GM21526 (cell line): ENCODE results near the gene CAP1.
A peak's percentile ranks its signal among the peaks of the same experiment; 100 is the strongest.
"Not testable (repeated sequence)": the region's sequence is repeated elsewhere in the genome, so short reads cannot be mapped to it uniquely, and the experiment has no call there.

ENCODE experiments used
- ATAC-seq: cut with Tn5 transposase; IDR thresholded peaks from one replicate; pipeline ENCODE4 v1.9.1; 2021; ENCODE audit warnings: moderate library complexity; ENCODE audit not compliant: unreplicated experiment, low FRiP score

CAP1 gene, protein sequence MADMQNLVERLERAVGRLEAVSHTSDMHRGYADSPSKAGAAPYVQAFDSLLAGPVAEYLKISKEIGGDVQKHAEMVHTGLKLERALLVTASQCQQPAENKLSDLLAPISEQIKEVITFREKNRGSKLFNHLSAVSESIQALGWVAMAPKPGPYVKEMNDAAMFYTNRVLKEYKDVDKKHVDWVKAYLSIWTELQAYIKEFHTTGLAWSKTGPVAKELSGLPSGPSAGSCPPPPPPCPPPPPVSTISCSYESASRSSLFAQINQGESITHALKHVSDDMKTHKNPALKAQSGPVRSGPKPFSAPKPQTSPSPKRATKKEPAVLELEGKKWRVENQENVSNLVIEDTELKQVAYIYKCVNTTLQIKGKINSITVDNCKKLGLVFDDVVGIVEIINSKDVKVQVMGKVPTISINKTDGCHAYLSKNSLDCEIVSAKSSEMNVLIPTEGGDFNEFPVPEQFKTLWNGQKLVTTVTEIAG

DNA sequence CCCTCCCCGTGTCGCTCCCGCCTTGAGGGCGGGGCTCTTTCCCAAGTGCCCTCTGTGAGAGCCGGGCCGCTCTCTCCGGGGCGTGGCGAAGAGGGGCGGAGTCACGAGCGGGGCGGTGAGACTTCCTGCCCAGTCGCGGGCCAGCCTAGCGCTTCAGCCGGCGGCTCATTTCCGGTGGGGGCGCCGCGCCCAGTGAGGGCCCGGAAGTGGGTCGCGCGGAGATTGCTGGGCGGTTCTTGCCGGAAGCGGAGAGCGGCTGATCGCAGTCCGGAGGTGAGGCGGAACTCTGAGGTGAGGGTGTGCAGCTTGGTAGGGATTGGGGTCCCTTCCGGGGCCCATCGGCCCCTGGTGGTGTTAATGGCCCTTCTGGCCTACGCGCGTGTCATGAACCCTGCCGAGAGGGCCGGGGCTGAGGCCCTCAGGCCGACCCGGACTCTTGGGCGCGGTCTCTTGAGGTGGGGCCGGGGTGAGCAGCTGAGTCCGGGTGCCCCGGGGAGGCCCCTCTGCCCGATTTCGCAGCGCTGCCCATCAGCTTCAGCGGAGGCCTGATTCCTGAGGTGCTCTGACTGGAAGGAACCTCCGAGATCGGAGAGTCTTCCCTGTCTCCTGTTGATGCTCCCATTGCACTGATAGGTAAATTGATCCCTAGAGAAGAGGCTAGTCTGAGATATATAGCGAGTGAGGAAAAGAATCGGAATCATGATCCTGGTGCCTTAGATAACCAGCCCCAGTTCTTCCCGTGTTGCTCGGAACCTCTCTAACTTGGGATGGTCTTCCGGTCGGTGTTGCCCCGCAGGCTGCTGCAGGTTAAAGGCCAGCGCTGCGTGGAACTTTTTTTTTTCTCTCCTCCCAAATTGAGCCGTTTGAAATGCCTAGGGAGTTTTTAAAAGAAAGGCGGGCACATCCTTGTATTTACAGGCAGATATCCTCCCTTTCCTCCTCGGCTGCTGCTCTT is at the start of gene CAP1:
Gene CAP1 (plus strand): TSS at position 219 of the 955 bp plus-strand sequence. CDS start 18,618 bp downstream, outside the sequence.
- peak; percentile 77 for ATAC-seq

GRCh38 chr1:39992234-39992633 is 48.3 kb upstream of the CAP1 start:
- no peak for ATAC-seq

GRCh38 chr1:39992888-39993287 is 47.6 kb upstream of the CAP1 start:
- ATAC-seq, result no peak

DNA sequence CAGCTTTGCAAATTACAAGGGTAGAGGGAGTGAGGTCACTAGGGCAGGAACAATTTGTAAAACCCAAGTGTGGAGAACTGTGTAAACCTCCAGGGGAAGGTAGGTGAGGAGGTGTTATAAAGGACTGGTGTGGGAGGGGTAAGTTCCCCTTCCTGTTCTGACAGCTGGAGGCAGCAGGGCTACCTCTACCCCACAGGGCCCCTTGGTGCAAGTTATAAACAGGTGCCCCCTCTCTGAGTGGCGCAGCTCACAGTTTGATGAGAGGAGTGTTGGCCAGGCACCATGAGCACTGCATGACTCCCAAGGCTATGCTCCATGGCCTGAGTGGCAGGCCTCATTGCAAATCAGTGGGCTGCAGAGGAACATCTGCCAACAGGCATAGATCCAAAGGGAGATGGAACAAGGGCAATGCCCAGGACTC is 44.5 kb upstream of the CAP1 start:
- peak; percentile 84 for ATAC-seq

- no peak for ATAC-seq
Measured at GRCh38 chr1:39996396-39997004, 44.0 kb upstream of the CAP1 start.

DNA sequence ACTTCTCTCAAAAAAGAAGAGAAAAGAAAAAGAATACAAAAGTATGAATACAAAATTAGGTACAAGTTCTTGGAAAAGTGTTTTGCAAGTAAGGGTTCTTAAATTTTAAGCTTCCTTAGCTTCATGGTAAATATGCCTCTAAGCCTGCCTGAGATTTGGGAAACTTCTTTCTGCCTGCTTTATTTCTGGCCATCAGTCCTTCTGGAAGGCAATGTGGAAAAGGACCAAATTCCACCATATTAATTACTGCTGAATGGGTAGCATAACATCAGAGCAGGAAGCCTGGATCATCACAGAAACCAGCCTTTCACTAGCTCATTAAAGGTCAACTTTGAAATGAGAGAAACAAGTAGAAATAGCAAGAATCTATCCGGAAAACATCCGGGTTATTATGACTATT is 39.1 kb upstream of the CAP1 start:
- ATAC-seq, result no peak

DNA sequence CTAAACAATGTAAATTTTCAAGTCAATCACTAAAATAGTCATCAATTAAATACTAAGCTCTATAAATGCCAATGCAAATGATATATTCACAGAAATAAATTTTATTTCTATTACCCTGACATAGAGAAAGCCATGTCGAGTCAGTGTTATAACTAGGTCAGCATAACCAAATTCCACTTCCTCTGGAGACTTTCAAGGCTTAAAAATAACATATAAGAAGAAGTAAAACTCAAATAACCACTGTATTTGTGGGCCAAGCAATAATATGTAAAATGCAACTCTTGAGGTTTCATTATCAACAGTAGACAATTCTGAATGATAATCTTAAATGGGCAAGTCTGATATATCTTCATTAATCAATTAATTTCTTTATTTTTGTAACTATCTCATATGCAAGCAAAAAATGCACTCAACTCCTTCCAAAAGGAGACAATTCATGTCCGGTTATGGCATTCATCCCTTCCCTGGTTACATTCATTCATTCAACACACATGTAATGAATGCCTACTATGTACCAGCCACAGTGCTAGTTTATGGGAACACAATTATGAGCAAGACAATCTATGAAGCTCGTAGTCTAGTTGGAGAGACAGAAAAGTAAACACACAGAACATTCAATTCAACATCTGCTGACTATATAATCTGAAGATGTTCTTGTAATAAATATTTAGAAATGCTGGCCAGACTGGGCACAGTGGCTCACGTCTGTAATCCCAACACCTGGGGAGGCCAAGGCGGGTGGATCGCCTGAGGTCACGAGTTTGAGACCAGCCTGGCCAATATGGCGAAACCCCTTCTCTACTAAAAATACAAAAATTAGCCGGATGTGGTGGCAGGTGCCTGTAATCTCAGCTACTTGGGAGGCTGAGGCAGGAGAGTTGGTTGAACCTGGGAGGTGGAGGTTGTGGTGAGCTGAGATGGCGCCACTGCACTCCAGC is 37.1 kb upstream of the CAP1 start:
- ATAC-seq, result no peak

DNA sequence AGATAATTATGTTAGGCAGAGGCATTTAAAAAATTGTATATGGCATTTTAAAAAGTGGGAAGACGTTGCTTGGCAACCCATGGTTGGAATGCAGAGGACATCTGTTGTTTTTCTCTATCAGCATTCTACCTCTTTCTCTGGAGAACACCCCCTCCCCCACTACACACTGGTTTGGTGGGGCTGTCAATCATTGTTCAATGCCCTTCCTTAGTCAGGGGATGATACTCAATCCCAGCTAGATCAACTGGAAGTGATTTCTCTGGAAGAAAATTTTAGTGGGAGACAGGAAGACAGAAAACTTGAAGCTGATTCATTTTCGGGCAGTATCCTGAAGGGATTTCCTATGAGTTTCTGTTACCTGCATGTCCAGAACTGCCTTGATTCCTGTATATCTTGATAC is 35.7 kb upstream of the CAP1 start:
- ATAC-seq, result no peak

- not testable (repeated sequence) for ATAC-seq
Measured at GRCh38 chr1:40007481-40008034, 33.0 kb upstream of the CAP1 start.

DNA sequence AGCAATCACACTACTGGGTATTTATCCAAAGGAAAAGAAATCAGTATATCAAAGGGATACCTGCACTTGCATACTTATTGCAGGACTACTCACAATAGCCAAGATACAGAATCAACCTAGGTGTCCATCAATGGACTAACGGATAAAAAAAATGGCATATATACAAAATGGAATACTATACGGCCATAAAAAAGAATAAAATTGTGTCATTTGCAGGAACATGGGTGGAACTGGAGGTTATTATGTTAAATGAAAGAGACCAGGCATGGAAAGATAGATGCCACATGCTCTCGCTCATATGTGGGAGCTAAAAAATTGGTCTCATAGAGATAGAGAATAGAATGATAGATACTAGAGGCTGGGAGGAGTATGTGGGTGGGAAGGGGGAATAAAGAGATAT is 29.3 kb upstream of the CAP1 start:
- no peak for ATAC-seq

DNA sequence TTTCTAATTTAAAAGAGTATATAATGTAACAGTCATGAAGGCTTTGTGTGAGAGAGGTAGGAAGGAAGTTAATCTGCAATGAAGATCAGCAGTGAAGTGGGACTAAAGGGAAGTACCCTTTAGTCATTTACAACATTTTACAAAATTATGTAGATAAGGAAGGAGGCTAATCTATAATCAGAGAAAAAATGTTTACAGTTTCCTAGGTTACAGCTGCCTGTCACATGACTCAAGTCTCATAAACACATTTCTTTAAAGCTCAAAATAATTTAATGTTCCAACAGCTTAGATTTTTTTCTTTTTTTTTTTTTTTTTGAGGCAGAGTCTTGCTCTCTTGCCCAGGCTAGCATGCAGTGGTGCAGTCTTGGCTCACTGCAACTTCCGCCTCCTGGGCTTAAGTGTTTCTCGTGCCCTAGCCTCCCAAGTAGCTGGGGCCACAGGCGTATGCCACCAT is 26.2 kb upstream of the CAP1 start:
- ATAC-seq, result no peak

GRCh38 chr1:40014812-40015594 is 25.5 kb upstream of the CAP1 start:
- no peak for ATAC-seq

DNA sequence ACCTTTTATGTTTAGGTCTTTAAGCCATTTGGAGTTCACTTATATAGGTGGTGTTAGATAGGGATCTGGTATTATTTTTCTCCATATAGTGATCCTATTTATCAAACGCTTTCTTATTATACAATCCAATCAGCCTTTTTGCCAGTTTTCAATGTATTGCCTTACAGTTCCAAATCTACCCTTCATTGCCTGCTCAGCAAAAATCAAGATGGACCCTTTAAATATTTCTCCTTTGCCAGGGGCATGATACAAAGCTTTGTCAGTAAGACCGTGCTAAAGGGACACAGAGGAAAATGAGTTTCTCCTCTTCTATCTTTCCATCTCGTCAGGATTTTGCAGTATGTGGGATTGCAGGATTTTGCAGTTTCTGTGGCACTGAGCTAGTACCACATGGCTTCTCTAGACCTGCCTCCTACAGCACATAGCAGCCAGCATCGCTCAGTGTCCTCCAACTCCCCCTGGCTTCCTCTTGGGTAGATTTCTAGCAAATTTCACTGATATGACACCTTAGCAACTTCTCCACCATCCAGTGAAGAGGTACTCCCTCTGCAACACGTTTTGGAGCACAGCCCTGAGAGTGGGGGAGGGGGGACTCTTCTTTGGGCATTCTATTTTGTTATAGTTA is 22.5 kb upstream of the CAP1 start:
- ATAC-seq, result no peak

- ATAC-seq, result no peak
Measured at GRCh38 chr1:40020447-40021085, 20.0 kb upstream of the CAP1 start.

DNA sequence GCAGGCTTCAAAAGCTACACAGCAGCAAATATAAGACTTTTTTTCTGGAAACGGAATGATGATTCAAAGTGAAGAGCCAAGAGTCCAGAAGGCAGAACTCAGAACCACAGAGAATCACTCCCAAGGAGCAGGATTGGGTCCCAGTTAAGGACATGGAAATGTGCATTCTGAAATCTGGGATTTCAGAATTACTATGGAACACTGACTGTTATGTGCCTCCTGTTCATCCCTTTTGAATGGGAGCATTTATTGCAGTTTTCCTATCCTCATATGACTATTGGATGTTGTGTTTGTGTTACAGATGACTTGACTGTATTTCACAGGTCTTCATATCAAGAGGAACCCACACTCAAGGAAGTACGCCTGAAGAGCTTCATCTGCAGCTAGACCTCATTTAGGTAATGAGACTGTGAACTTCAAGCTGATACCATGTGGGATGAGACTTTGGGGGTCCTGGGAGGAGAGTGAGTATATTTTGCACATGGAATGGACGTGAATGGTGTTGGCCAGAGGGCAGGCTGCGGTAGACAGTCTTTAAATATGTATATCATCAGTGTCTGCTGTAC is 17.1 kb upstream of the CAP1 start:
- no peak for ATAC-seq

DNA sequence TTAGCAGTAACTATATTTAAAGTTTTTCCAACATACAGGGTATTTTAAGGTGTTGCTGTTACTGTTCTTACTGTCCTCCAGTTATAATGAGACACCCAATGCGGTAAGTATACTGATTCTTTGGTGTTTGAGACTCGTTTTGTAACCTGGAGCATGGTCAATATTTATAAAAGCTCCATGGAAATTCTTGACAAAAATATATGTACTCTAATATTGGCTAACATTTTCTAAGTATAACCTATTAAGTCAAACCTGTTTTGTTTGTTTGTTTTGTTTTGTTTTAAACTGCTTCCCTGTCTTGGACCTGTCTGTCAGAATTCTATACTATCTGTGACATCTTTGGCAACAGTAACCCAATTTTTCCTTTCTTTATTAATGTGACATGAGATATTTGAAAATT is 15.9 kb upstream of the CAP1 start:
- no peak for ATAC-seq

GRCh38 chr1:40027647-40028046 is 12.9 kb upstream of the CAP1 start:
- no peak for ATAC-seq
